ENCODE measurements around the gene ORAI3. TPM values are rescaled to one million over a fixed set of nuclear protein-coding genes. Genes with fewer than 3 reads are reported as not detected.

ORAI3 gene
- total and polyA plus RNA-seq, 2 of the 13 experiments (the other 11 are each of a cell fraction or from before 2014, with no cell fraction given), result 11.4 to 32.0 TPM

- TF ChIP-seq ZHX1 (CRISPR knock-in tag; IDR thresholded peaks at IDR 0.05; ENCODE audit: low read depth) (0 out of 2 replicates have a peak, but pooled peaks have one; percentile 53), SATB2 (CRISPR knock-in tag; IDR thresholded peaks at IDR 0.05) (no peak), SRSF1 (optimal IDR thresholded peaks at IDR 0.05; ENCODE audit: low read depth, low read length) (peak; percentile 85), ZNF264 (CRISPR knock-in tag; IDR thresholded peaks at IDR 0.05) (peak; percentile 72), CSRNP1 (CRISPR knock-in tag; IDR thresholded peaks at IDR 0.05) (peak; percentile 71), ZNF775 (CRISPR knock-in tag; IDR thresholded peaks at IDR 0.05; ENCODE audit: borderline replicate concordance) (peak; percentile 54; the same call in 1 of the 2 replicates), ZNF598 (CRISPR knock-in tag; IDR thresholded peaks at IDR 0.05; ENCODE audit: borderline replicate concordance) (peak; percentile 94; the same call in 1 of the 2 replicates), ZNF124 (CRISPR knock-in tag; IDR thresholded peaks at IDR 0.05) (peak; percentile 20; the same call in 1 of the 2 replicates), MXI1 (IDR thresholded peaks at IDR 0.05; ENCODE audit: borderline replicate concordance, low read depth, low read length) (peak; percentile 69; the same call in 1 of the 3 replicates), NFKBIZ (CRISPR knock-in tag; IDR thresholded peaks at IDR 0.05) (no peak), ZNF576 (CRISPR knock-in tag; IDR thresholded peaks at IDR 0.05) (no peak; the same call in 1 of the 2 replicates), ARID2 (CRISPR knock-in tag; IDR thresholded peaks at IDR 0.05; ENCODE audit: borderline replicate concordance) (peak; percentile 80; the same call in 1 of the 2 replicates), JDP2 (CRISPR knock-in tag; IDR thresholded peaks at IDR 0.05; ENCODE audit: borderline replicate concordance) (no peak), ZNF704 (CRISPR knock-in tag; IDR thresholded peaks at IDR 0.05; ENCODE audit: borderline replicate concordance) (0 out of 2 replicates have a peak, but pooled peaks have one; percentile 73), HDAC1 (CRISPR knock-in tag; IDR thresholded peaks at IDR 0.05) (peak; percentile 27)
- TF ChIP-seq, protein P1, sequence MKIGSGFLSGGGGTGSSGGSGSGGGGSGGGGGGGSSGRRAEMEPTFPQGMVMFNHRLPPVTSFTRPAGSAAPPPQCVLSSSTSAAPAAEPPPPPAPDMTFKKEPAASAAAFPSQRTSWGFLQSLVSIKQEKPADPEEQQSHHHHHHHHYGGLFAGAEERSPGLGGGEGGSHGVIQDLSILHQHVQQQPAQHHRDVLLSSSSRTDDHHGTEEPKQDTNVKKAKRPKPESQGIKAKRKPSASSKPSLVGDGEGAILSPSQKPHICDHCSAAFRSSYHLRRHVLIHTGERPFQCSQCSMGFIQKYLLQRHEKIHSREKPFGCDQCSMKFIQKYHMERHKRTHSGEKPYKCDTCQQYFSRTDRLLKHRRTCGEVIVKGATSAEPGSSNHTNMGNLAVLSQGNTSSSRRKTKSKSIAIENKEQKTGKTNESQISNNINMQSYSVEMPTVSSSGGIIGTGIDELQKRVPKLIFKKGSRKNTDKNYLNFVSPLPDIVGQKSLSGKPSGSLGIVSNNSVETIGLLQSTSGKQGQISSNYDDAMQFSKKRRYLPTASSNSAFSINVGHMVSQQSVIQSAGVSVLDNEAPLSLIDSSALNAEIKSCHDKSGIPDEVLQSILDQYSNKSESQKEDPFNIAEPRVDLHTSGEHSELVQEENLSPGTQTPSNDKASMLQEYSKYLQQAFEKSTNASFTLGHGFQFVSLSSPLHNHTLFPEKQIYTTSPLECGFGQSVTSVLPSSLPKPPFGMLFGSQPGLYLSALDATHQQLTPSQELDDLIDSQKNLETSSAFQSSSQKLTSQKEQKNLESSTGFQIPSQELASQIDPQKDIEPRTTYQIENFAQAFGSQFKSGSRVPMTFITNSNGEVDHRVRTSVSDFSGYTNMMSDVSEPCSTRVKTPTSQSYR (CRISPR knock-in tag; IDR thresholded peaks at IDR 0.05; ENCODE audit: borderline replicate concordance), result peak; percentile 26; the same call in 1 of the 2 replicates
- TF ChIP-seq, protein P2, sequence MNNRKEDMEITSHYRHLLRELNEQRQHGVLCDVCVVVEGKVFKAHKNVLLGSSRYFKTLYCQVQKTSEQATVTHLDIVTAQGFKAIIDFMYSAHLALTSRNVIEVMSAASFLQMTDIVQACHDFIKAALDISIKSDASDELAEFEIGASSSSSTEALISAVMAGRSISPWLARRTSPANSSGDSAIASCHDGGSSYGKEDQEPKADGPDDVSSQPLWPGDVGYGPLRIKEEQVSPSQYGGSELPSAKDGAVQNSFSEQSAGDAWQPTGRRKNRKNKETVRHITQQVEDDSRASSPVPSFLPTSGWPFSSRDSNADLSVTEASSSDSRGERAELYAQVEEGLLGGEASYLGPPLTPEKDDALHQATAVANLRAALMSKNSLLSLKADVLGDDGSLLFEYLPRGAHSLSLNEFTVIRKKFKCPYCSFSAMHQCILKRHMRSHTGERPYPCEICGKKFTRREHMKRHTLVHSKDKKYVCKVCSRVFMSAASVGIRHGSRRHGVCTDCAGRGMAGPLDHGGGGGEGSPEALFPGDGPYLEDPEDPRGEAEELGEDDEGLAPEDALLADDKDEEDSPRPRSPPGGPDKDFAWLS (CRISPR knock-in tag; IDR thresholded peaks at IDR 0.05; ENCODE audit: borderline replicate concordance), result peak; percentile 70; the same call in 1 of the 2 replicates
Observed at GRCh38 chr16:30985401-30986128, 36.7 kb downstream of the ORAI3 start (continued).
